ENCODE measurements around the gene DNM3.
"Not testable (repeated sequence)": the region's sequence is repeated elsewhere in the genome, so short reads cannot be mapped to it uniquely, and the experiment has no call there.

The DNM3 gene

DNA sequence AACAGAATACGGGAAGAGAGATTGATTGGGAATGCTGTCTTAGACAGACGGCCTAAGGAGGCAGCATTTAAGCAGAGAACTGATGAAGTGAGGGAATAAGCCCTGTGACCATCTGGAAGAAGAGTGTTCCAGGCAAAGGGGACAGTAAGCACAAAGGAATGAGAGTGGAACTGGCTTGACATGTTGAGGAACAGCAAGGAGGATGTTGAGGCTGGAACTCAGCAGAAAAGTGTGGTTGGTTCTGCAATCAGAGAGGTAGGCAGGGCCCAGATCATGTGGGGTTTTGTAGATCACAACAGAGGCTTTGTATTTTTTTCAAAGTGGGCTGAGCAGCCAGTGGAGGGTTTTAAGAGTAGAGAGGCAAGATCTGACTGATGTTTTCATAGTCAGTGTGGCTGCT is 157.4 kb downstream of the DNM3 start:
- H3K27me3 ChIP-seq (ENCODE audit: control insufficient read depth, insufficient read depth, low read length) = no peaks in the 10 kb centered on the region
- H3K27ac ChIP-seq (ENCODE audit: low read depth, low read length) = no peak overlapping the region
- H3K4me1 ChIP-seq (ENCODE audit: control insufficient read depth, insufficient read depth, low read length) = no peaks in the 10 kb centered on the region
- no peak overlapping the region for H3K9ac ChIP-seq (ENCODE audit: low read length)
- H3K36me3 ChIP-seq (ENCODE audit: control insufficient read depth, insufficient read depth, low read length) = no peaks in the 10 kb centered on the region
- no peak overlapping the region for H3K4me3 ChIP-seq (ENCODE audit: low read length)

DNA sequence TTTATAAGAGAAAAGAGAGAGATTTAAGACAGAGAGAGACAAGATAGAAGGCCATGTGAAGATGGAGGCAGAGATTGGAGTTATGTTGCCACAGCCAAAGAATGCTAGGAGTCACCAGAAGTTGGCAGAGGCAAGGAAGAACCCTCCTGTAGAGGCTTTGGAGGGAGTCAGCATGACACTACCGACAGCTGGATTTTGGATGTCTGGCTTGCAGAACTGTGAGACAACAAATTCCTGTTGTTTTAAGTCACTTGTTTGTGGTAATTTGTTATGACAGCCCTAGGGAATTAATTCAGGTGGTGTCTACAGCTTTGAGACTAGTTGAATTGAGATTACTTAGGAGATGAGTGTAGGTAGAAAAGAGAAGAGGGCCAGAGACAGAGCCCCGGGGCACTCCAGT is 158.5 kb downstream of the DNM3 start:
- Histone ChIP-seq H3K27ac (ENCODE audit: low read depth, low read length) (no peak overlapping the region), H3K4me3 (ENCODE audit: low read length) (no peak overlapping the region), H3K4me1 (ENCODE audit: control insufficient read depth, insufficient read depth, low read length) (no peaks in the 10 kb centered on the region), H3K9ac (ENCODE audit: low read length) (no peak overlapping the region), H3K36me3 (ENCODE audit: control insufficient read depth, insufficient read depth, low read length) (no peaks in the 10 kb centered on the region), H3K27me3 (ENCODE audit: control insufficient read depth, insufficient read depth, low read length) (no peaks in the 10 kb centered on the region)

DNA sequence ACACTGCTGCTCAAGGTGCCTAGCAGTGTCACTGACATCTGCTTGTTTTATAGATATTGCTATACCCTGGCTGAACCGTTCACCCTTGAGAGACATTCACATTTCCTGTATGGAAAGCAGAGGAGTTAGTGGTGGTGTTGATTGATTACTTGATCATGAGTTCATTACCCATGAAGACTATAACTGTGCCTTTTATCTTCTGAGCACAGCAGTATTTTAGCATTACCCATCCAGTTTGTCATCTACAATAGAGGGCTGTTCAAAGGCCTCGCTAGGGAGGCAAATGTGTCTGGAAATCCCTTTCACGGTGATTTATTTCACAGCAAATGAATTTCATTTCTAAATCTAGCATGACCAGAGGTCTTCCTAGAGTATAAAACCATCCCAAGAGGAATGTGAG is 160.0 kb downstream of the DNM3 start:
- H3K27ac ChIP-seq (ENCODE audit: low read depth, low read length) = no peak overlapping the region
- H3K36me3 ChIP-seq (ENCODE audit: control insufficient read depth, insufficient read depth, low read length) = no peaks in the 10 kb centered on the region
- H3K27me3 ChIP-seq (ENCODE audit: control insufficient read depth, insufficient read depth, low read length) = no peaks in the 10 kb centered on the region
- H3K9ac ChIP-seq (ENCODE audit: low read length) = no peak overlapping the region
- H3K4me1 ChIP-seq (ENCODE audit: control insufficient read depth, insufficient read depth, low read length) = no peaks in the 10 kb centered on the region
- H3K4me3 ChIP-seq (ENCODE audit: low read length) = no peak overlapping the region

DNA sequence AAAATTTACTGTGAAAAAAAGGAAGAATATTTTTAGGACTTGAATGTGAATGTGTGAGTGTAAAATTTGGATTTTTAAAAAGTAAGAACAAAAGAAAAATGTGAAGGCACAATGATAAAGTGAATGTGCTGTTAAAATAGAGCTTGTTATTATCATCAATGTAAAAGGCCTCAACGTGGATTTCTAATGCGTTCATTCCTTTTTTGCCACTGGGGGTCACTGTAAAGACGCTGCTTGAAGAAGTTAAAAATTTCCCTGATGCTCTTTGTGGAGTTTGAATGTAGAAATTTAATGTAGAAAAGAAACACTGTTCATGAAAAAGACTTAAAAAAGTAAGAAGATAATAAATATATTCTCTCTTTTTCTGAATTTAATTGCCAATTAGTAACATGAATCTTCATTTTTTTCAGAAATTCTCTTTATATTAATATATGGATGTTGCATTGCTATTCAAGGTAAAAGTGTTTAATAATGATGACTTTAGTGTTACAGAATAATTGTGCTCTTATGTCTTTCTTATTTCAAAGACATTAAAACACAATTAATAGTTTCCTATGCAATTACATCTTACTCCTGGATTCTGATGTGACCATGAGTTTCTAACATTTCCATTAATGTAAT is 161.5 kb downstream of the DNM3 start:
- H3K27me3 ChIP-seq (ENCODE audit: control insufficient read depth, insufficient read depth, low read length) = no peaks in the 10 kb centered on the region
- no peaks in the 10 kb centered on the region for H3K4me1 ChIP-seq (ENCODE audit: control insufficient read depth, insufficient read depth, low read length)
- no peak overlapping the region for H3K27ac ChIP-seq (ENCODE audit: low read depth, low read length)
- H3K36me3 ChIP-seq (ENCODE audit: control insufficient read depth, insufficient read depth, low read length) = no peaks in the 10 kb centered on the region
- H3K9ac ChIP-seq (ENCODE audit: low read length) = no peak overlapping the region
- H3K4me3 ChIP-seq (ENCODE audit: low read length) = no peak overlapping the region

DNA sequence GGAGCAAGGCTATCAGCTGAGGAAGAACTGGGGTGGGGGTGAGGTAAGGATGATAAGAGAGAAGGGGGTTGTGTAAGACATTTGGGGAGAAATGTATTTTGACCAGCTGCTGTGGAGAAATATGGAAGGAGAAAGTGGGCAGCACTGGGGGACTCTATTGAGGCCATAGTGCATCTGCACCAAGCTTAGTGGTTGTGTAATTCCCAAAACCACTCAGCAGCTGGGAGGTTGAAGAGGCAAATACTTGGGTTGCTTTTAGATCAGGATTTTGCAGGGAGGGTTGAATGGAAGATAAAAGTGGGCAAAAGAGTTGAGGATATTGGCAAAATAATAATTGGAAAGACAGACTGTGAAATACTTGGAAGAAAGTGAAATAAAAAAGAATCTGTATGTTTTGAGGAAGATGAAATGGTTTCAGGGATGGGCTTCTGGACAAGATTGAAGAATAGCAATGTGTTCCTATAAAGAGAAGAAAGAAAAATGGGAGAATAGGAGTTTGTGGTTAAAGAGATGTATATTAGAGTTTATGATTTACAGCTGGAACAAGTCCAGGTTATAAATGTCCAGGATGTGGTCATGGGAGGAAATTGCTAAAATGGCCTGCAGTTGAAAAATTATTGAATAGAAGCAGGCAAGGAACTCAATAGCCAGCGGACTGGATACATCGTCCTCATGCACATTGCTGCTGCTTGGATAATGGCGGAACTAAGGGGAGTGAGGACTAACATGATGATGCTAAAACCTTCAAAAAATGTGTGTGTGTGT is 162.7 kb downstream of the DNM3 start:
- Histone ChIP-seq H3K36me3 (ENCODE audit: control insufficient read depth, insufficient read depth, low read length) (no peaks in the 10 kb centered on the region), H3K9ac (ENCODE audit: low read length) (no peak overlapping the region), H3K4me3 (ENCODE audit: low read length) (no peak overlapping the region), H3K4me1 (ENCODE audit: control insufficient read depth, insufficient read depth, low read length) (no peaks in the 10 kb centered on the region), H3K27me3 (ENCODE audit: control insufficient read depth, insufficient read depth, low read length) (no peaks in the 10 kb centered on the region), H3K27ac (ENCODE audit: low read depth, low read length) (no peak overlapping the region)

DNA sequence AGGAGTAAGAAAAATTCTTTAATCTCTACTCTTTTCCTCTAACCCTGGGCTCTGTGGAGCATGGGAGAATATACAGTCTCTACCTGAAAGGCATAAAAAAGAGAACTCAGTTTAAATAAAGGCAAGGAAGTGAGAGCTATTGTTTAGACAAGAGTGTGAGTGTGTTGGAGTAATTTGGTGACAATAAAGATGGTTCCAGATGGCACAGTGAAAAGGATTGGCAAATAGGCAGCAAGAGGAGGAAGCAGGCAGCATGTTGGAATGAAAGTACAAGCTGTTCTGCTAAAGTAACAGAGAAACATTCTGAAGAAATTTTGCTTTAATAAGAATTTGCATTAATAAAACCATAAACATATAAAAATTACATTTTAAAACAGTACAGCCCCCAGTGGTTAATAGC is 163.4 kb downstream of the DNM3 start:
- Histone ChIP-seq H3K9ac (ENCODE audit: low read length) (no peak overlapping the region), H3K27ac (ENCODE audit: low read depth, low read length) (no peak overlapping the region)

DNA sequence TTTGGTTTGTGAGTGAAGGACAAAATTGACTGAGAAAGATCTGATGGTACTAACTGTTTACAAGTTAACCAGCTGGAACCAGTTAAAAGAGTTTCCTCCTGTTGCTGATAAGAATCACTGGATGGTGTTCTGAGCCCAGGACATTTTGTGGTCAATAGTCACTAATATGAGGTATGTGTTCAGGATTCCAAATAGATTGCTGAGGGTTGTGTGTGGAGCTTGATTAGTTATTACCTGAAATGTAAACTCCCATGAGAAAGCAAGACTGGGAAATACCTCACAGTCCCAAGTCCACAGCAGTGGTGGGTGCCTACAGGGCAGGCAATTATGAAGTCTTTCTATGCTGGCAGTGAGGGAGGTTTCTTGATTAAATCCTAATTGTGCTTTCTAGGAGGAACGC is 164.6 kb downstream of the DNM3 start:
- Histone ChIP-seq H3K27ac (ENCODE audit: low read depth, low read length) (no peak overlapping the region), H3K27me3 (ENCODE audit: control insufficient read depth, insufficient read depth, low read length) (no peaks in the 10 kb centered on the region), H3K4me1 (ENCODE audit: control insufficient read depth, insufficient read depth, low read length) (no peaks in the 10 kb centered on the region), H3K4me3 (ENCODE audit: low read length) (no peak overlapping the region), H3K9ac (ENCODE audit: low read length) (no peak overlapping the region), H3K36me3 (ENCODE audit: control insufficient read depth, insufficient read depth, low read length) (no peaks in the 10 kb centered on the region)

More for the DNA sequence above, 163.4 kb downstream of the DNM3 start:
- Histone ChIP-seq H3K27me3 (ENCODE audit: control insufficient read depth, insufficient read depth, low read length) (no peaks in the 10 kb centered on the region), H3K36me3 (ENCODE audit: control insufficient read depth, insufficient read depth, low read length) (no peaks in the 10 kb centered on the region), H3K4me1 (ENCODE audit: control insufficient read depth, insufficient read depth, low read length) (no peaks in the 10 kb centered on the region), H3K4me3 (ENCODE audit: low read length) (no peak overlapping the region)

DNA sequence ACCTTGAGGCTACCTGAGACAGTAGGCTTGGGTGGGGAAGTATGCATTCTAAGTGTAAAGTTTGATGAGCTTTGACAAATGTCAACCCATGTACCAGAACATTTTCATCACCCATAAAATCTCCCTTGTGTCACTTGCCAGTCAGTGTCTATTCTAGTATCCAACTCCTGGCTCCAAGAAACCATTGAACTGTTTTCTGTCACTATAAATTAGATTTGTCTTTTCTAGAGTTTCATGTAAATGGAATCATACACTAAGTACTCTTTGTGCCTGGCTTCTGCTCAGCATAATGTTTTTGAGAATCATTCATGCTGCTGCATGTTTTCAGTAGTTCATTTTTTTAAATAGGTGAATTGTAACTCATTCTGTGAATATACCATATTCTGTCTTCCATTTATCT is 165.4 kb downstream of the DNM3 start:
- no peaks in the 10 kb centered on the region for H3K4me1 ChIP-seq (ENCODE audit: control insufficient read depth, insufficient read depth, low read length)
- H3K36me3 ChIP-seq (ENCODE audit: control insufficient read depth, insufficient read depth, low read length) = no peaks in the 10 kb centered on the region
- H3K27ac ChIP-seq (ENCODE audit: low read depth, low read length) = no peak overlapping the region

DNA sequence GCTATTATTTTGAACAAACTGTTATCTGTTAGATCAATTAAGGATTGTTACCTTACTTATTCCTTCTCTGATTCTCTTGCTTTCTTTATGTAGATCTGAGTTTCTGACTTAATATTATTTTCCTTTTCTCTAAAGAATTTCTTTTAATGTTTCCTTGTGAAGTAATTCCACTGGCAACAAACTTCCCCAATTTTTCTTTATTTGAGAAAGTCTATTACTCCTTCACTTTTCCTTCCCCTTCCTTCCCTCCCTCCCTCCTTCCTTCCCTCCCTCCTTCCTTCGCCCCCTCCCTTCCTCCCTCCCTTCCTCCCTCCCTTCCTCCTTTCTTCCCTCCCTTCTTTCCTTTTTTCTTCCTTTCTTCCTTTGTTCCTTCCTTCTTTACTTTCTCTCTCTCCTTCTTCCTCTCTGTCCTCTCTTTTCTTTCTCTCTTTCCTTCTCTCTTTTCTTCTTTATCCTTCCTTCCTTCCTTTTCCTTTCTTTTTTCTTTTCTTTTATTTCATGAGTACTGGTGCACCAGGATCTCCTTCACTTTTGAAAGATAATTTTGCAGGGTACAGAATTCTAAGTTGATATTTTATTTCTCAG is 177.5 kb downstream of the DNM3 start:
- Histone ChIP-seq H3K9ac (ENCODE audit: low read length) (no peak overlapping the region), H3K36me3 (ENCODE audit: control insufficient read depth, insufficient read depth, low read length) (no peaks in the 10 kb centered on the region), H3K27me3 (ENCODE audit: control insufficient read depth, insufficient read depth, low read length) (no peaks in the 10 kb centered on the region)

More for the DNA sequence above, 165.4 kb downstream of the DNM3 start:
- H3K4me3 ChIP-seq (ENCODE audit: low read length) = no peak overlapping the region
- H3K27me3 ChIP-seq (ENCODE audit: control insufficient read depth, insufficient read depth, low read length) = no peaks in the 10 kb centered on the region
- no peak overlapping the region for H3K9ac ChIP-seq (ENCODE audit: low read length)

DNA sequence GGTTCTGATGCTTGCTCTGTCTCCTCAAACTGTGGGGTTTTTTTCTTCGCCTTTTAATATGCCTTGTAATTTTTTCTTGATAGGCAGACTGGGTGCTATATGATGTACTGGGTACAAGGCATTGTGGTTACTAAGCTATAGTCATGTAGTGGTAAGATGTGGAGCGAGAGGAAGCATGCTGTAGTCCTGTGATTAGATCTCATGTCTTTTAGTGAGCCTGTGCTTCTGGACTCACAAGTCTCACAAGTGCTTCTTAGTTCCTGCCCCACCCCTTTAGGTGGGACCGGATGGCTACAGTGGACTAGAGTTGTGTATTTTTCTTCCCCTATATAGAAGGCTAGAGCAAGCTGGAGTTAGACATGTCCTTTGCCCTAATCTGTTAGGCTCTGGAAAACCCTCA is 178.7 kb downstream of the DNM3 start:
- H3K36me3 ChIP-seq (ENCODE audit: control insufficient read depth, insufficient read depth, low read length) = no peaks in the 10 kb centered on the region
- no peak overlapping the region for H3K4me3 ChIP-seq (ENCODE audit: low read length)
- H3K27me3 ChIP-seq (ENCODE audit: control insufficient read depth, insufficient read depth, low read length) = no peaks in the 10 kb centered on the region
- no peak overlapping the region for H3K27ac ChIP-seq (ENCODE audit: low read depth, low read length)
- H3K4me1 ChIP-seq (ENCODE audit: control insufficient read depth, insufficient read depth, low read length) = no peaks in the 10 kb centered on the region
- H3K9ac ChIP-seq (ENCODE audit: low read length) = no peak overlapping the region

More for the DNA sequence above, 177.5 kb downstream of the DNM3 start:
- Histone ChIP-seq H3K4me3 (ENCODE audit: low read length) (no peak overlapping the region), H3K27ac (ENCODE audit: low read depth, low read length) (no peak overlapping the region), H3K4me1 (ENCODE audit: control insufficient read depth, insufficient read depth, low read length) (no peaks in the 10 kb centered on the region)

DNA sequence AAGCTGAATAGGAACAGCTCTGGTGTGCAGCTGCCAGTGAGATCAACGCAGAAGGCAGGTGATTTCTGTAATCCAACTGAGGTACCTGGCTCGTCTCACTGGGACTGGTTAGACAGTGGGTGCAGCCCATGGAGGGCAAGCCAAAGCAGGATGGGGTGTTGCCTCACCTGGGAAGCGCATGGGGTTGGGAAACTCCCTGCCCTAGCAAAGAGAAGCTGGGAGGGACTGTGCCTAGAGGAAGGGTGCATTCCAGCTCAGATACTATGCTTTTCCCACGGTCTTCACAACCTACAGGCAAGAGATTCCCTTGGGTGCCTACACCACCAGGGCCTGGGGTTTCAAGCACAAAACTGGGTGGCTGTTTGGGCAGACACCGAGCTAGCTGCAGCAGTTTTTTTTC is 183.2 kb downstream of the DNM3 start:
- H3K36me3 ChIP-seq (ENCODE audit: control insufficient read depth, insufficient read depth, low read length) = no peaks in the 10 kb centered on the region
- no peak overlapping the region for H3K4me3 ChIP-seq (ENCODE audit: low read length)
- no peaks in the 10 kb centered on the region for H3K27me3 ChIP-seq (ENCODE audit: control insufficient read depth, insufficient read depth, low read length)
- no peak overlapping the region for H3K9ac ChIP-seq (ENCODE audit: low read length)
- H3K4me1 ChIP-seq (ENCODE audit: control insufficient read depth, insufficient read depth, low read length) = no peaks in the 10 kb centered on the region
- H3K27ac ChIP-seq (ENCODE audit: low read depth, low read length) = no peak overlapping the region

DNA sequence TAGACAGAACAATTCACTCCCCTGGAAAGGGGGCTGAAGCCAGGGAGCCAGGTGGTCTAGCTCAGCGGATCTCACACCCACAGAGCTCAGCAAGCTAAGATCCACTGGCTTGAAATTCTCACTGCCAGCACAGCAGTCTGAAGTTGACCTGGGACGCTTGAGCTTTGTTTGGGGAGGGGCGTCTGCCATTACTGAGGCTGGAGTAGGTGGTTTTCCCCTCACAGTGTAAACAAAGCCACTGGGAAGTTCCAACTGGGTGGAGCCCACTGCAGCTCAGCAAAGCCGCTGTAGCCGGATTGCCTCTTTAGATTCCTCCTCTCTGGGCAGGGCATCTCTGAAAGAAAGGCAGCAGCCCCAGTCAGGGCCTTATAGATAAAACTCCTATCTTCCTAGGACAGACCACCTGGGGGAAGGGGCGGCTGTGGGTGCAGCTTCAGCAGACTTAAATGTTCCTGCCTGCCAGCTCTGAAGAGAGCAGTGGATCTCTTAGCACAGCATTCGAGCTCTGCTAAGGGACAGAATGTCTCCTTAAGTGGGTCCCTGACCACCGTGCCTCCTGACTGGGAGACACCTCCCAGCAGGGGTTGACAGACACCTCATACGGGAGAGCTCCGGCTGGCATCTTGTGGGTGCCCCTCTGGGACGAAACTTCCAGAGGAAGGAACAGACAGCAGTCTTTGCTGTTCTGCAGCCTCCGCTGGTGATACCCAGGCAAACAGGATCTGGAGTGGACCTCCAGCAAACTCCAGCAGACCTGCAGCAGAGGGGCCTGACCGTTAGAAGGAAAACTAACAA is 183.8 kb downstream of the DNM3 start:
- H3K4me3 ChIP-seq (ENCODE audit: low read length); H3K27me3 ChIP-seq (ENCODE audit: control insufficient read depth, insufficient read depth, low read length); H3K27ac ChIP-seq (ENCODE audit: low read depth, low read length); H3K36me3 ChIP-seq (ENCODE audit: control insufficient read depth, insufficient read depth, low read length); H3K4me1 ChIP-seq (ENCODE audit: control insufficient read depth, insufficient read depth, low read length); H3K9ac ChIP-seq (ENCODE audit: low read length): not testable (repeated sequence)
